ENCODE data around the gene ARID5A. TPM values are rescaled to one million over a fixed set of nuclear protein-coding genes. Genes with fewer than 3 reads are reported as not detected.
A peak's percentile ranks its signal among the peaks of the same experiment; 100 is the strongest.

ARID5A gene
- total RNA-seq, 4 donors from 2014 or later, result 40.0 to 98.5 (median 53.9) TPM

DNA sequence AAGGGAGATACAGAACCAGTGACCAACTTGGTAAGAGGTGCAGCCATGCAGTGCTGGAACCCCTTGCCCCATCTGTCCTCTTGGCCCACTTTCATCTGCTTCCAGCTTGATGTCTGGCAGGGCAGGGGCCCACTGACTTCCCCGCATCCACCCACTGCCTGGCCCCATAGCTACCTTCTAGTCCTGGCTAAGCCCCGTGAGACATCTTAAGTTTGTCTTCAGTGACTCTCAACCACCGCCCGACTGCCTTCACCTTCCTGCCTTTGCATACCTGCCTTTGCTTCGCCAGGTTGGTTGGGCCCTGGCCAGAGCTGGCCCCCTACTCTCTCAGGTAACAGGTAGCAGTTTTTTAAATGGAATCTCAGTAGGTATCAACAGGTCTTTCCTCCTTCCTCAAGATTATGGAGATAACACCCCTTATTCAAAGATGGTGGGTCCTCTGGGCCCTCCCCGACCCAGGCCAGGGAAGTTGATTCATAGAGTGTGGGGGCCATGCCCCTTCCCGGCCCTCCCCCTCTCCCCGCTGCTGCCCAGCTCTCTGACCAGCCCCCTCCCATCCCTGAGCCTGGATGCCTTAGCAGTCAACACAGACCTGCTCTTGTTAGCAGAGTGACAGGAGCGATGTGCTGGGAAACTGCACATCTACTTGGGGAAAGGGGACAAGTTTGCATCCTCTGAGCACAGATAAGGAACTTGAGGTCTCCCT, 2.8 kb downstream of the ARID5A start:
- 40 to 86% methylated on average over 1 to 4 of the region's 9 CpGs for WGBS, 2 donors (ENCODE audit: low coverage in 1 of 2)
- Histone ChIP-seq H3K36me3 (peaks cover 0 to 9% of the 10 kb centered on the region in 2 donors), H3K27ac (peak overlapping the region in 3 of 4 donors; percentile 96 to 100 (median 100))

DNA sequence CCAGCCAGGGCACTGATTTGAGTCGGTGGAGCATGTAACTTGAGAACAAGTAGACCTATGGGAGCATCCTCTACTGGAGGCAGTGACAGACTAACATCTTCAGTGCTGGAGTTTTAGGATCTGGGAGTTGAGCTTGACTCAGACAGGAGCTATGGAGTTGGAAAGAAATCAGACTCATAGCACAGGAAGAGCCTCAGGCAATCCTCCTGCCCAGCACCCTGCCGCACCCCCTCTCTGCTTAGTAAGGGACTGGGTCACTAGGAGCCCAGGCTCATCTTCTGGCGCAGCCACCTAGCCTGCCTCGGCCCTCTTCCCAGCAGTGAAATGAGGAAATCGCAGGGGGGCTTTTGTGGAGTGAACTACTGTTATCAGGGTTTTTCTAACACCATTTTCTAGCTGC, 3.6 kb downstream of the ARID5A start:
- H3K27ac ChIP-seq, result peak overlapping the region in 3 of 4 donors; percentile 96 to 100 (median 100)
- H3K9me3 ChIP-seq, result no peaks in the 10 kb centered on the region
- H3K27me3 ChIP-seq, result no peaks in the 10 kb centered on the region
- H3K4me3 ChIP-seq, result no peak overlapping the region
- 52 to 78% methylated on average over 4 to 5 of the region's 5 CpGs for WGBS, 2 donors (ENCODE audit: low coverage in 1 of 2)
- ATAC-seq, result no peak
- TF ChIP-seq POLR2A (IDR thresholded peaks at IDR 0.05), result no peak
- TF ChIP-seq EP300 (IDR thresholded peaks at IDR 0.05), result no peak
- TF ChIP-seq, protein P1, sequence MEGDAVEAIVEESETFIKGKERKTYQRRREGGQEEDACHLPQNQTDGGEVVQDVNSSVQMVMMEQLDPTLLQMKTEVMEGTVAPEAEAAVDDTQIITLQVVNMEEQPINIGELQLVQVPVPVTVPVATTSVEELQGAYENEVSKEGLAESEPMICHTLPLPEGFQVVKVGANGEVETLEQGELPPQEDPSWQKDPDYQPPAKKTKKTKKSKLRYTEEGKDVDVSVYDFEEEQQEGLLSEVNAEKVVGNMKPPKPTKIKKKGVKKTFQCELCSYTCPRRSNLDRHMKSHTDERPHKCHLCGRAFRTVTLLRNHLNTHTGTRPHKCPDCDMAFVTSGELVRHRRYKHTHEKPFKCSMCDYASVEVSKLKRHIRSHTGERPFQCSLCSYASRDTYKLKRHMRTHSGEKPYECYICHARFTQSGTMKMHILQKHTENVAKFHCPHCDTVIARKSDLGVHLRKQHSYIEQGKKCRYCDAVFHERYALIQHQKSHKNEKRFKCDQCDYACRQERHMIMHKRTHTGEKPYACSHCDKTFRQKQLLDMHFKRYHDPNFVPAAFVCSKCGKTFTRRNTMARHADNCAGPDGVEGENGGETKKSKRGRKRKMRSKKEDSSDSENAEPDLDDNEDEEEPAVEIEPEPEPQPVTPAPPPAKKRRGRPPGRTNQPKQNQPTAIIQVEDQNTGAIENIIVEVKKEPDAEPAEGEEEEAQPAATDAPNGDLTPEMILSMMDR (IDR thresholded peaks at IDR 0.05), result no peak
- no peak for TF ChIP-seq POLR2AphosphoS5 (IDR thresholded peaks at IDR 0.05)
- H3K4me1 ChIP-seq, result peaks cover 0 to 74% (median 37%) of the 10 kb centered on the region in 3 donors
- H3K36me3 ChIP-seq, result peaks cover 0 to 9% of the 10 kb centered on the region in 2 donors

More for the DNA sequence above, 2.8 kb downstream of the ARID5A start:
- Histone ChIP-seq H3K27me3 (no peaks in the 10 kb centered on the region), H3K9me3 (no peaks in the 10 kb centered on the region), H3K4me3 (peak overlapping the region in 1 of 2 donors; percentile 100), H3K4me1 (peaks cover 0 to 81% (median 44%) of the 10 kb centered on the region in 3 donors)
- TF ChIP-seq POLR2A (IDR thresholded peaks at IDR 0.05), result peak in 1 of 2 donors; percentile 7
- TF ChIP-seq, protein P1 (IDR thresholded peaks at IDR 0.05), result no peak
- no peak for TF ChIP-seq EP300 (IDR thresholded peaks at IDR 0.05)
- TF ChIP-seq POLR2AphosphoS5 (IDR thresholded peaks at IDR 0.05), result no peak
- ATAC-seq, result no peak

DNA sequence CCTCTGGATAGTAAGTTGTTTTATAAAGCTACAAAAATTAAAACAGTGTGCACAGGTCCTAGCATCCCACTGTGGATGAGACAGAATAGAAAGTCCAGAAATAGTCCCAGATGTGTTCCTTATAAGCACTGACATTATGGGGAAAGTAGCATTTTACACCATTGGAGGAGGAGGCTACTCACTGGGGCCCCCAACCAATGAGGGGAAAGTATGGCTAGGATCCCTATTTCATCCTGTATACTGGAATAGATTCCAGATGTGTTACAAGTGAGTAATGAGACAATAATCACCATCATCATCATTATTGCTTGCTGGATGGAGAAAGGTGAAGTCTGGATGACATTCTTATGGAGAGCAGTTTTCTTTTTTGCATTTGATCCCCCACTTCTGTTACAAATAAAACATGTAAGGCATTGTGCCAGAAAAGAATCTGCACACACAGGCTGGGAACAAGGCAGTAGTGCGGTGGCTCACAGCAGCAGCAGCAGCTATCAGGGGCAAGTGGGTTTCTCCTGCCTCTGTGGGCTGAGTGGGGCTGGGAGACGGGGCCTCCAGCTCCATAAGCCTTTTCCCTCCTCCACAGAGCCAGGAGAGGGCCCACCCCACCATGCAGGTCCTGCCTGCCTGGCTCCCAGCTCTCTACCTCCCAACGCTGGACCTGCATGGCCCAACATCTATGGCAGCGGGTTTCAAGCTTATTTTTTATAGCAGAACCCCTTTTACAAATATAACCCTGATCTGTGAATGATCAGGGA, 5.0 kb downstream of the ARID5A start:
- Histone ChIP-seq H3K27me3 (no peaks in the 10 kb centered on the region), H3K36me3 (peaks cover 0 to 13% of the 10 kb centered on the region in 2 donors), H3K4me3 (no peak overlapping the region), H3K27ac (peak overlapping the region in 1 of 4 donors; percentile 100), H3K4me1 (peaks cover 0 to 64% (median 28%) of the 10 kb centered on the region in 3 donors), H3K9me3 (no peaks in the 10 kb centered on the region)
- 80 to 100% methylated on average over 2 of the region's 4 CpGs for WGBS, 2 donors (ENCODE audit: low coverage in 1 of 2)
- no peak for ATAC-seq
- TF ChIP-seq POLR2AphosphoS5 (IDR thresholded peaks at IDR 0.05) (no peak), POLR2A (IDR thresholded peaks at IDR 0.05) (no peak), EP300 (IDR thresholded peaks at IDR 0.05) (no peak)
- TF ChIP-seq, protein P1 (IDR thresholded peaks at IDR 0.05), result no peak

DNA sequence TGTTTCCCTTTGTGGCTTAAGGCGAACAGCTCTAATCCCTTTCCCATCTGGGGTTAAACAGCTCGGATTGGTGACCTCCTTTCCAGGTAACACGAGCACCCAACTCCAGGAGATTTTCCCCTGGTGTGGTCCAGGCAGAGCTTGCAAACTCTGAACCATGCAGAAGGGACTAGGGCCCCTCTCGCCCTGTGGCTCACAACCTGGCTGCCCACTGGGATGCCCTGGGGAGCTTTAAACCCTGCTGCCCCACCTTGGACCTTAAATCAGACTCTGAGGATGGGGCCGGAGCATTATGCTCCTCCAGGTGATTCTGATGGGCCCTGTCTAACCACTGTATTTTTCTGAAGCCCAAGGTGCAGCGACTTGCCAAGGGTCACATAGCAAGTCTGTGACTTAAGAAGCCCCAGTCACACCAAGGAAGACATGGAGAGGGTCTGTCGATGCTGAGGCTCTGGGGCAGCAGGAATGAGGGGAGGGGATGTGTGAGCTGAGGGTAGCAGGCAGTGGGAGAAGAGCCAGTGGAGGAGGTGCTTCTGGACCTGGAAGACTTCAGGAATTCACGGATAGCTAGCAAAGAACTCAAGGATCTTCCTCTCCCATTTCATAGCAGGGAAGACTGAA, 5.9 kb downstream of the ARID5A start:
- no peak for TF ChIP-seq EP300 (IDR thresholded peaks at IDR 0.05)
- no peak for TF ChIP-seq POLR2AphosphoS5 (IDR thresholded peaks at IDR 0.05)
- TF ChIP-seq, protein P1 (IDR thresholded peaks at IDR 0.05), result no peak
- no peak for TF ChIP-seq POLR2A (IDR thresholded peaks at IDR 0.05)
- 57 to 60% methylated on average over 1 of the region's 8 CpGs for WGBS, 2 donors (ENCODE audit: low coverage in 1 of 2)
- no peak overlapping the region for H3K4me3 ChIP-seq
- no peaks in the 10 kb centered on the region for H3K9me3 ChIP-seq
- H3K36me3 ChIP-seq, result peaks cover 0 to 19% of the 10 kb centered on the region in 2 donors
- peaks cover 0 to 73% (median 28%) of the 10 kb centered on the region in 3 donors for H3K4me1 ChIP-seq
- H3K27me3 ChIP-seq, result no peaks in the 10 kb centered on the region
- no peak for ATAC-seq
- H3K27ac ChIP-seq, result peak overlapping the region in 1 of 4 donors; percentile 100
